Measurements from ENCODE around the gene ANKRD34A.

Gene ANKRD34A

GRCh38 chr1:145991735-145992412, 27.5 kb upstream of the ANKRD34A start:
- Histone ChIP-seq H3K36me3 (ENCODE audit: control insufficient read depth, insufficient read depth, low read length) (peaks cover 45% of the 10 kb centered on the region), H3K79me2 (peaks cover 28% of the 10 kb centered on the region), H3K4me2 (ENCODE audit: low read length) (peak overlapping the region; percentile 72), H3K9ac (peak overlapping the region; percentile 99), H2AFZ (no peak overlapping the region), H3K27me3 (ENCODE audit: control insufficient read depth, insufficient read depth, low read length) (no peaks in the 10 kb centered on the region), H3K4me3 (ENCODE audit: low read depth, low read length) (peak overlapping the region; percentile 100), H3K27ac (peak overlapping the region; percentile 100), H3K9me3 (ENCODE audit: control insufficient read depth, low read length) (peaks cover 9% of the 10 kb centered on the region), H3K4me1 (peaks cover 9% of the 10 kb centered on the region)
- TF ChIP-seq, protein P1, sequence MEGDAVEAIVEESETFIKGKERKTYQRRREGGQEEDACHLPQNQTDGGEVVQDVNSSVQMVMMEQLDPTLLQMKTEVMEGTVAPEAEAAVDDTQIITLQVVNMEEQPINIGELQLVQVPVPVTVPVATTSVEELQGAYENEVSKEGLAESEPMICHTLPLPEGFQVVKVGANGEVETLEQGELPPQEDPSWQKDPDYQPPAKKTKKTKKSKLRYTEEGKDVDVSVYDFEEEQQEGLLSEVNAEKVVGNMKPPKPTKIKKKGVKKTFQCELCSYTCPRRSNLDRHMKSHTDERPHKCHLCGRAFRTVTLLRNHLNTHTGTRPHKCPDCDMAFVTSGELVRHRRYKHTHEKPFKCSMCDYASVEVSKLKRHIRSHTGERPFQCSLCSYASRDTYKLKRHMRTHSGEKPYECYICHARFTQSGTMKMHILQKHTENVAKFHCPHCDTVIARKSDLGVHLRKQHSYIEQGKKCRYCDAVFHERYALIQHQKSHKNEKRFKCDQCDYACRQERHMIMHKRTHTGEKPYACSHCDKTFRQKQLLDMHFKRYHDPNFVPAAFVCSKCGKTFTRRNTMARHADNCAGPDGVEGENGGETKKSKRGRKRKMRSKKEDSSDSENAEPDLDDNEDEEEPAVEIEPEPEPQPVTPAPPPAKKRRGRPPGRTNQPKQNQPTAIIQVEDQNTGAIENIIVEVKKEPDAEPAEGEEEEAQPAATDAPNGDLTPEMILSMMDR (IDR thresholded peaks at IDR 0.05), result no peak

DNA sequence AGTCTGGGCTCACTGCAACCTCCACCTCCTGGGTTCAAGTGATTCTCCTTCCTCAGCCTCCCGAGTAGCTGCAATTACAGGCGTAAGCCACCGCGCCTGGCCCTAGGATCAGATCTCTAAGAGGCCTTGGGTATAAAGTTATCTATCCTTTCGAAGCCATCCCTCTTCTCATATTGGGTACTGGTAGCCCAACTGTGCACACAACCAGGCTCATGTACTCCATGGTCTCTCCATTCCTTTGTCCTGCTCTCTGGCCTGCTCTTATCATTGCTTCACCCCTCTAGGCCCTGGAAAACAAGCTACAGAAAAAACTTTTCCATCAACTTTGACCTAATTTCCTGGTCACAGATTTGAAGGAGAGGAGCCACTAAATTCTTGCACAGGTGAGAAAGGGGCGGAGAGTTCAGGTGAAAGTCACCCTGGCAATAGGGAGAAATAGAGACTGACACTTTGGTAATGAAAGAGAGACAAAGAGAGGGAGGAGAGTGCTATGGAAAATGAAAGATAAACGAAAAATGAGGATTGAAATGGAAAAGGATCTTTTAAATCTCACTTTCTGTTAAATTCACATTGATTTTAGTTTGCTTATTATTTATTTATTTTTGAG, 26.0 kb upstream of the ANKRD34A start:
- Histone ChIP-seq H3K27me3 (ENCODE audit: control insufficient read depth, insufficient read depth, low read length) (no peaks in the 10 kb centered on the region), H2AFZ (no peak overlapping the region), H3K9me3 (ENCODE audit: control insufficient read depth, low read length) (peaks cover 5% of the 10 kb centered on the region), H3K4me1 (peaks cover 18% of the 10 kb centered on the region), H3K36me3 (ENCODE audit: control insufficient read depth, insufficient read depth, low read length) (peaks cover 35% of the 10 kb centered on the region), H3K4me2 (ENCODE audit: low read length) (peak overlapping the region; percentile 72), H3K9ac (no peak overlapping the region), H3K79me2 (peaks cover 19% of the 10 kb centered on the region), H3K27ac (peak overlapping the region; percentile 100), H3K4me3 (ENCODE audit: low read depth, low read length) (peak overlapping the region; percentile 100)
- TF ChIP-seq, protein P1 (IDR thresholded peaks at IDR 0.05), result no peak

- TF ChIP-seq, protein P1 (IDR thresholded peaks at IDR 0.05), result no peak
- Histone ChIP-seq H3K4me2 (ENCODE audit: low read length) (no peak overlapping the region), H3K4me3 (ENCODE audit: low read depth, low read length) (no peak overlapping the region), H3K27ac (peak overlapping the region; percentile 100), H3K36me3 (ENCODE audit: control insufficient read depth, insufficient read depth, low read length) (peaks cover 20% of the 10 kb centered on the region), H3K9me3 (ENCODE audit: control insufficient read depth, low read length) (no peaks in the 10 kb centered on the region), H3K27me3 (ENCODE audit: control insufficient read depth, insufficient read depth, low read length) (no peaks in the 10 kb centered on the region), H3K79me2 (peaks cover 3% of the 10 kb centered on the region), H3K4me1 (peaks cover 31% of the 10 kb centered on the region), H2AFZ (no peak overlapping the region), H3K9ac (no peak overlapping the region)
These were observed 24.4 kb upstream of the ANKRD34A start for GRCh38 chr1:145988773-145989172.

- no peak overlapping the region for H3K4me3 ChIP-seq (ENCODE audit: low read depth, low read length)
- H3K4me2 ChIP-seq (ENCODE audit: low read length), result peak overlapping the region; percentile 11
- TF ChIP-seq, protein P1 (IDR thresholded peaks at IDR 0.05), result no peak
- peaks cover 35% of the 10 kb centered on the region for H3K4me1 ChIP-seq
- H3K36me3 ChIP-seq (ENCODE audit: control insufficient read depth, insufficient read depth, low read length), result peaks cover 11% of the 10 kb centered on the region
- peak overlapping the region; percentile 100 for H3K27ac ChIP-seq
- no peaks in the 10 kb centered on the region for H3K79me2 ChIP-seq
- no peak overlapping the region for H3K9ac ChIP-seq
- no peak overlapping the region for H2AFZ ChIP-seq
- no peaks in the 10 kb centered on the region for H3K9me3 ChIP-seq (ENCODE audit: control insufficient read depth, low read length)
- H3K27me3 ChIP-seq (ENCODE audit: control insufficient read depth, insufficient read depth, low read length), result no peaks in the 10 kb centered on the region
These were observed 23.6 kb upstream of the ANKRD34A start for GRCh38 chr1:145987926-145988325.
